PC-3 (cell line): ENCODE data around the gene EHMT1. TPM values are rescaled to one million over a fixed set of nuclear protein-coding genes. Genes with fewer than 3 reads are reported as not detected.

Experiments
- ATAC-seq: fragments of 200-7000 bp; cut with Tn5 transposase; 2 replicates; pipeline ENCODE4 v1.9.1; 2020; ENCODE audit warnings: mild to moderate bottlenecking, moderate library complexity
- BruUV-seq: library from RNA; stranded (reverse); fragments of 400-500 nt; replicated peaks from 2 replicates; lab custom pipeline; 2021; lab: Mats Ljungman, UMichigan
- CTCF ChIA-PET: fragments of 300-600 bp; sonication (Branson Sonifier 250); formaldehyde crosslinking; loops from one replicate; lab custom pipeline; 2022; ENCODE audit warnings: antibody characterized with exemption; lab: Charles Lee
- POLR2A ChIA-PET: fragments of 300-600 bp; sonication (Branson Sonifier 250); formaldehyde crosslinking; loops from one replicate; lab custom pipeline; 2022; ENCODE audit warnings: antibody characterized with exemption; ENCODE audit not compliant: unreplicated experiment; lab: Charles Lee
- DNase-seq: peaks from one replicate; pipeline ENCODE4 v3.0.0-alpha.2; 2015
- H2AFZ ChIP-seq: fragments of 300-600 bp; sonication (generic); 2 replicates; pipeline ENCODE4 v1.6.0; 2016; ENCODE audit warnings: antibody characterized with exemption, low read length
- H3F3A ChIP-seq: fragments of 300-600 bp; sonication (generic); one replicate; pipeline ENCODE4 v1.6.0; 2017; ENCODE audit warnings: antibody characterized with exemption, low read length, control low read depth, mild to moderate bottlenecking; ENCODE audit not compliant: unreplicated experiment
- H3K27ac ChIP-seq: fragments of 300-600 bp; sonication (generic); 2 replicates; pipeline ENCODE4 v1.5.1; 2016; ENCODE audit warnings: mild to moderate bottlenecking, low read length
- H3K27me3 ChIP-seq: fragments of 300-600 bp; sonication (generic); 2 replicates; pipeline ENCODE4 v1.6.1; 2016; ENCODE audit warnings: low read length, mixed read lengths
- H3K36me3 ChIP-seq: fragments of 300-600 bp; sonication (generic); 2 replicates; pipeline ENCODE4 v1.6.1; 2016; ENCODE audit warnings: low read depth, mixed run types, low read length, mixed read lengths
- H3K4me1 ChIP-seq: fragments of 300-600 bp; sonication (generic); 2 replicates; pipeline ENCODE4 v1.5.1; 2016; ENCODE audit warnings: low read length; ENCODE audit not compliant: insufficient read depth
- H3K4me2 ChIP-seq: fragments of 300-600 bp; sonication (generic); 2 replicates; pipeline ENCODE4 v1.6.0; 2016; ENCODE audit warnings: low read length
- H3K4me3 ChIP-seq: fragments of 300-600 bp; sonication (generic); 2 replicates; pipeline ENCODE4 v1.5.1; 2016; ENCODE audit warnings: mild to moderate bottlenecking, low read length, mixed read lengths
- H3K79me2 ChIP-seq: fragments of 300-600 bp; sonication (generic); 2 replicates; pipeline ENCODE4 v1.6.1; 2017; ENCODE audit warnings: low read length, mixed read lengths
- H3K9ac ChIP-seq: fragments of 300-600 bp; sonication (generic); 2 replicates; pipeline ENCODE4 v1.6.0; 2016; ENCODE audit warnings: mild to moderate bottlenecking, low read length
- H3K9me2 ChIP-seq: fragments of 300-600 bp; sonication (generic); replicated peaks from 2 replicates; pipeline ENCODE4 v1.6.1; 2016; ENCODE audit warnings: mixed run types, low read length, mixed read lengths
- H3K9me3 ChIP-seq: fragments of 300-600 bp; sonication (generic); 2 replicates; pipeline ENCODE4 v1.6.1; 2016; ENCODE audit warnings: low read length, mixed read lengths
- H4K20me1 ChIP-seq: fragments of 300-600 bp; sonication (generic); 2 replicates; pipeline ENCODE4 v1.6.1; 2016; ENCODE audit warnings: low read length, mixed read lengths
- CTCF ChIP-seq: fragments of 300-600 bp; sonication (generic); conservative IDR thresholded peaks from 2 replicates; pipeline ENCODE4 v1.5.1; 2017; ENCODE audit warnings: antibody characterized with exemption, low read depth, mild to moderate bottlenecking, low read length
- EZH2 ChIP-seq: fragments of 300-600 bp; sonication (generic); IDR thresholded peaks from one replicate; pipeline ENCODE4 v1.6.1; 2017; ENCODE audit warnings: antibody characterized with exemption, mild to moderate bottlenecking, low read length; ENCODE audit not compliant: unreplicated experiment
- EZH2phosphoT487 ChIP-seq: fragments of 300-600 bp; sonication (generic); IDR thresholded peaks from 2 replicates; pipeline ENCODE4 v1.6.1; 2018; ENCODE audit warnings: mild to moderate bottlenecking, antibody characterized with exemption, low read length, borderline replicate concordance
- intact Hi-C: fragments of 100-400 bp; cut with micrococcal nuclease; formaldehyde crosslinking; loops from 2 replicates; pipeline ENCODE4 v1.9.0; 2023
- total RNA-seq: library from RNA; depleted of rRNA; stranded (reverse); fragments of >200 nt; gene quantifications from 2 replicates; pipeline ENCODE4 v1.2.3, GENCODE V29; 2014

The EHMT1 gene
- total RNA-seq, 1 experiment from 2014 or later: 42.8 TPM

GRCh38 chr9:137660144-137660543 is 41.3 kb downstream of the EHMT1 start:
- ATAC-seq: no peak
- TF ChIP-seq EZH2 (no peak), EZH2phosphoT487 (no peak), CTCF (no peak)

GRCh38 chr9:137663584-137663983 is 44.8 kb downstream of the EHMT1 start:
- CTCF ChIA-PET: no interaction called here
- H3K27ac ChIP-seq: no peak overlapping the region
- ATAC-seq (no peak), DNase-seq (no peak)
- H3K9ac ChIP-seq: no peak overlapping the region
- H3K9me3 ChIP-seq: no peaks in the 10 kb centered on the region
- BruUV-seq: no TSS peak
- no peaks in the 10 kb centered on the region for H4K20me1 ChIP-seq
- H3K79me2 ChIP-seq: peaks cover 89% of the 10 kb centered on the region
- H2AFZ ChIP-seq: no peak overlapping the region
- H3K4me2 ChIP-seq: no peak overlapping the region
- H3K4me3 ChIP-seq: no peak overlapping the region
- no peaks in the 10 kb centered on the region for H3K9me2 ChIP-seq
- H3F3A ChIP-seq: peaks cover 3% of the 10 kb centered on the region
- H3K4me1 ChIP-seq: peaks cover 15% of the 10 kb centered on the region
- no peaks in the 10 kb centered on the region for H3K36me3 ChIP-seq
- intact Hi-C loops: no loop called here
- POLR2A ChIA-PET: no interaction called here
- H3K27me3 ChIP-seq: no peaks in the 10 kb centered on the region
- TF ChIP-seq CTCF (no peak), EZH2 (no peak), EZH2phosphoT487 (no peak)

More at GRCh38 chr9:137660144-137660543, 41.3 kb downstream of the EHMT1 start:
- H3K36me3 ChIP-seq: no peaks in the 10 kb centered on the region
- POLR2A ChIA-PET: no interaction called here
- CTCF ChIA-PET: no interaction called here
- H3K4me1 ChIP-seq: peaks cover 13% of the 10 kb centered on the region
- H3K27me3 ChIP-seq: no peaks in the 10 kb centered on the region
- no TSS peak for BruUV-seq
- peaks cover 77% of the 10 kb centered on the region for H3K79me2 ChIP-seq
- no peak overlapping the region for H3K27ac ChIP-seq
- H4K20me1 ChIP-seq: no peaks in the 10 kb centered on the region
- intact Hi-C loops: no loop called here
- H3K4me2 ChIP-seq: no peak overlapping the region
- H3K9me3 ChIP-seq: no peaks in the 10 kb centered on the region
- no peak overlapping the region for H2AFZ ChIP-seq
- no peak overlapping the region for H3K9ac ChIP-seq
- H3F3A ChIP-seq: peaks cover 3% of the 10 kb centered on the region
- no peak overlapping the region for H3K4me3 ChIP-seq
- no peaks in the 10 kb centered on the region for H3K9me2 ChIP-seq
- no peak for DNase-seq

GRCh38 chr9:137664676-137665075 is 45.9 kb downstream of the EHMT1 start:
- TF ChIP-seq EZH2 (no peak), CTCF (no peak), EZH2phosphoT487 (no peak)
- H3K9me2 ChIP-seq: no peaks in the 10 kb centered on the region
- no peaks in the 10 kb centered on the region for H3K27me3 ChIP-seq
- peaks cover 82% of the 10 kb centered on the region for H3K79me2 ChIP-seq
- H3K4me3 ChIP-seq: 0 out of 2 replicates have a peak overlapping the region, but pooled peaks have one; percentile 27
- peak overlapping the region; percentile 46 for H3K4me2 ChIP-seq
- peaks cover 3% of the 10 kb centered on the region for H3F3A ChIP-seq
- peak; percentile 59 for DNase-seq
- BruUV-seq: no TSS peak
- H3K27ac ChIP-seq: peak overlapping the region; percentile 66
- intact Hi-C loops: no loop called here
- no peaks in the 10 kb centered on the region for H3K9me3 ChIP-seq
- no peaks in the 10 kb centered on the region for H4K20me1 ChIP-seq
- peak; percentile 87 for ATAC-seq
- peaks cover 15% of the 10 kb centered on the region for H3K4me1 ChIP-seq
- no peak overlapping the region for H2AFZ ChIP-seq
- H3K36me3 ChIP-seq: no peaks in the 10 kb centered on the region; the same call in 1 of the 2 replicates
- POLR2A ChIA-PET: no interaction called here
- H3K9ac ChIP-seq: no peak overlapping the region
- CTCF ChIA-PET: no interaction called here
